Measurements from ENCODE around the gene UGT3A1.

- TF ChIP-seq PATZ1 (CRISPR knock-in tag; IDR thresholded peaks at IDR 0.05; ENCODE audit: borderline replicate concordance) (no peak), ZFP30 (CRISPR knock-in tag; IDR thresholded peaks at IDR 0.05) (peak; percentile 56)
Measured at GRCh38 chr5:35919191-35919590, 72.0 kb downstream of the UGT3A1 start.
